ENCODE data around the gene ZNF221.
"Not testable (repeated sequence)": the region's sequence is repeated elsewhere in the genome, so short reads cannot be mapped to it uniquely, and the experiment has no call there.

ZNF221 gene

GRCh38 chr19:43940719-43941118 is 10.3 kb upstream of the ZNF221 start:
- Histone ChIP-seq H3K4me3 (ENCODE audit: low read length) (no peak overlapping the region), H3K27ac (ENCODE audit: low read depth, low read length) (no peak overlapping the region), H3K9me2 (replicated peaks; ENCODE audit: control insufficient read depth, low read length) (no peaks in the 10 kb centered on the region), H3F3A (ENCODE audit: control insufficient read depth, insufficient read depth) (0 out of 2 replicates have a peak, but pooled peaks cover under 1% of the 10 kb centered on the region), H3K4me1 (ENCODE audit: control insufficient read depth, low read length) (peaks cover 2% of the 10 kb centered on the region), H3K36me3 (ENCODE audit: control insufficient read depth, low read length) (no peaks in the 10 kb centered on the region), H3K27me3 (ENCODE audit: control insufficient read depth, low read length) (no peaks in the 10 kb centered on the region), H3K4me2 (ENCODE audit: low read length) (no peak overlapping the region), H4K20me1 (ENCODE audit: control insufficient read depth, insufficient read depth, low read depth, low read length) (no peaks in the 10 kb centered on the region), H3K79me2 (ENCODE audit: control insufficient read depth, low read length) (no peaks in the 10 kb centered on the region), H3K9me3 (ENCODE audit: control insufficient read depth, insufficient read depth, low read length) (peaks cover 16% of the 10 kb centered on the region)
- TF ChIP-seq CTCF (IDR thresholded peaks at IDR 0.05; ENCODE audit: low read depth, low read length, poor library complexity, severe bottlenecking) (no peak), EZH2phosphoT487 (IDR thresholded peaks at IDR 0.05; ENCODE audit: borderline replicate concordance, low read length) (no peak)

DNA sequence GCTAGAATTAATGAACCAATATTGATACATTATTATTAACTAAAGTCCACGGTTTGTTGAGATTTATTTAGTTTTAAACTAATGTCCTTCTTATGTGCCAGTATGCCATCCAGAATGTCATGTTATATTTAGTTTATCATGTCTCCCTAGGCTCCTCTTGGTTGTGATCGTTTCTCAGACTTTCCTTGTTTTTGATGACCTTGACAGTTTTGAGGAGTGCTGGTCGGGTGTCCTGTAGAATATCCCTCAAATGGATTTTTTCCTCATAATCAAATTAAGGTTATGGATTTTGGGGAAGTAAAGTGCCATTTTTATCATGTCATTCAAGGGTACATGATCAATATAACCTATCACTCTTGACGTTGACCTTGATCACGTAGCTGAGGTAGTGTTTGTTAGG is 9.8 kb upstream of the ZNF221 start:
- H3F3A ChIP-seq (ENCODE audit: control insufficient read depth, insufficient read depth): no peaks in the 10 kb centered on the region
- no peaks in the 10 kb centered on the region for H3K4me1 ChIP-seq (ENCODE audit: control insufficient read depth, low read length)
- no peaks in the 10 kb centered on the region for H3K36me3 ChIP-seq (ENCODE audit: control insufficient read depth, low read length)
- H3K4me2 ChIP-seq (ENCODE audit: low read length): no peak overlapping the region
- H3K9me2 ChIP-seq (replicated peaks; ENCODE audit: control insufficient read depth, low read length): no peaks in the 10 kb centered on the region
- H3K9me3 ChIP-seq (ENCODE audit: control insufficient read depth, insufficient read depth, low read length): peaks cover 11% of the 10 kb centered on the region
- H3K4me3 ChIP-seq (ENCODE audit: low read length): no peak overlapping the region
- no peaks in the 10 kb centered on the region for H4K20me1 ChIP-seq (ENCODE audit: control insufficient read depth, insufficient read depth, low read depth, low read length)
- TF ChIP-seq CTCF (IDR thresholded peaks at IDR 0.05; ENCODE audit: low read depth, low read length, poor library complexity, severe bottlenecking): no peak
- no peak for TF ChIP-seq EZH2phosphoT487 (IDR thresholded peaks at IDR 0.05; ENCODE audit: borderline replicate concordance, low read length)
- no peaks in the 10 kb centered on the region for H3K79me2 ChIP-seq (ENCODE audit: control insufficient read depth, low read length)
- no peaks in the 10 kb centered on the region for H3K27me3 ChIP-seq (ENCODE audit: control insufficient read depth, low read length)
- no peak overlapping the region for H3K27ac ChIP-seq (ENCODE audit: low read depth, low read length)

DNA sequence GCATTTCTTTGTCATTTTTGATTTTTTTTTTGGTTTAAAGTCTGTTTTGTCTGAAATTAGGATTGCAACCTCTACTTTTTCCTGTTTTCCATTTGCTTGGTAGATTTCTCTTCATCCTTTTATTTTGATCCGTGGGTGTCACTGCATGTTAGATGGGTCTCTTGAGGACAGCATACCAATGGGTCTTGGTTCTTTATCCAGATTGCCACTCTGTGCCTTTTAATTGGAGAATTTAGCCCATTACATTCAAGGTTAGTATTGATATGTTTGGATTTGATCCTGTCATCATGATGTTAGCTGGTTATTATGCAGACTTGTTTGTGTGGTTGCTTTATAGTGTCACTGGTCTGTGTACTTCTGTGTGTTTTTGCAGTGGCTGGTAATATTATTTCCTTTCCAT is 3.6 kb upstream of the ZNF221 start:
- not testable (repeated sequence) for H3F3A ChIP-seq (ENCODE audit: control insufficient read depth, insufficient read depth); H3K27me3 ChIP-seq (ENCODE audit: control insufficient read depth, low read length); H3K4me2 ChIP-seq (ENCODE audit: low read length); H3K9me2 ChIP-seq (replicated peaks; ENCODE audit: control insufficient read depth, low read length); H3K36me3 ChIP-seq (ENCODE audit: control insufficient read depth, low read length); H4K20me1 ChIP-seq (ENCODE audit: control insufficient read depth, insufficient read depth, low read depth, low read length); H3K79me2 ChIP-seq (ENCODE audit: control insufficient read depth, low read length); H3K4me3 ChIP-seq (ENCODE audit: low read length); H3K4me1 ChIP-seq (ENCODE audit: control insufficient read depth, low read length); H3K27ac ChIP-seq (ENCODE audit: low read depth, low read length)
- peaks cover 26% of the 10 kb centered on the region; the same call in 1 of the 2 replicates for H3K9me3 ChIP-seq (ENCODE audit: control insufficient read depth, insufficient read depth, low read length)

- H3K27ac ChIP-seq (ENCODE audit: low read depth, low read length): not testable (repeated sequence)
Measured at GRCh38 chr19:43949803-43950202, 1.2 kb upstream of the ZNF221 start.

More at GRCh38 chr19:43949803-43950202, 1.2 kb upstream of the ZNF221 start:
- not testable (repeated sequence) for H3K9me2 ChIP-seq (replicated peaks; ENCODE audit: control insufficient read depth, low read length); H3K79me2 ChIP-seq (ENCODE audit: control insufficient read depth, low read length); H4K20me1 ChIP-seq (ENCODE audit: control insufficient read depth, insufficient read depth, low read depth, low read length); H3K36me3 ChIP-seq (ENCODE audit: control insufficient read depth, low read length); H3K4me2 ChIP-seq (ENCODE audit: low read length); H3K4me1 ChIP-seq (ENCODE audit: control insufficient read depth, low read length); H3K27me3 ChIP-seq (ENCODE audit: control insufficient read depth, low read length); H3F3A ChIP-seq (ENCODE audit: control insufficient read depth, insufficient read depth); H3K4me3 ChIP-seq (ENCODE audit: low read length)
- peaks cover 33% of the 10 kb centered on the region; the same call in 1 of the 2 replicates for H3K9me3 ChIP-seq (ENCODE audit: control insufficient read depth, insufficient read depth, low read length)

All from DOHH2 (cell line).